ENCODE data around the gene COL26A1.
"Not testable (repeated sequence)": the region's sequence is repeated elsewhere in the genome, so short reads cannot be mapped to it uniquely, and the experiment has no call there.

The COL26A1 gene

DNA sequence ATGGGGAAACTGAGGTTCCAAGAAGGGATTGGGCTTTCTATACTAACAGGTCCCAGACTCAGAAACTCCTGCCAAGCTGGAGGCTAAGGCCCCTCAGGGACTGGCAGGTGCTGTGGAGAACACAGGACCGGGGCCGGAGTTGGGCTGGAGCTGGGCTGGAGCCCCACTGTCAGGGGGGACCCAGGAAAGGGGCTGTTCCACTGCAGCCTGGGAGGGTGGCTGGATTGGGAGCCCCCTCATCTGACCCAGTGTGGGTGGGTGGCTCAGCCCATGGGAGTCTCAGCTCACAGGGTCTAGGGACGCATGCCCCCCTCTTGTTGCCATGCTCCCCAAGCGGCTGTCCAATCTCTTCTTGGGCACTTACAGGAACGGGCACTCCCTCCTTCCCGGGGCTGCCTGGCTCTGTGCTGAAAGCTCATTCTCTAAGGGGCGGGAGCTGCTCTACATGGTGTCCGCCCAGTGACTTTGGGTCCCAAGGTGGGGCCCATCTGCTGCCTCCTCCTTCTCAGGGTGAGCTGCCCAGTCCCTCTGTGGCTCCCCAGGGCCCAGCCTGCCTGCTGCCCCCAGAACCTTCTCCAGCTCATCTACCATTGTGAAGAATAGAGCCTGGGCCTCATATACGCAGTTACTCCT is 139.9 kb downstream of the COL26A1 start:
- DNase-seq = no peak

DNA sequence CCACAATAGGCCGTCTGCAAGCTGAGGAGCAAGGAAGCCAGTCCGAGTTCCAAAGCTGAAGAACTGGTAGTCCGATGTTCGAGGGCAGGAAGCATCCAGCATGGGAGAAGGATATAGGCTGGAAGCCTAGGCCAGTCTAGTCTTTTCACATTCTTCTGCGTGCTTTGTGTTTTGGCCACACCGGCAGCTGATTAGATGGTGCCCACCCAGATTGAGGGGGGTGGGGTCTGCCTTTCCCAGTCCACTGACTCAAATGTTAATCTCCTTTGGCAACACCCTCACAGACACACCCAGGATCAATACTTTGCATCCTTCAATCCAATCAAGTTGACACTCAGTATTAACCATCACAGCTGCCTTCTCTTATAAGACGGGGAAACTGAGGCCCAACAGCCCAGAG is 142.8 kb downstream of the COL26A1 start:
- DNase-seq = not testable (repeated sequence)

DNA sequence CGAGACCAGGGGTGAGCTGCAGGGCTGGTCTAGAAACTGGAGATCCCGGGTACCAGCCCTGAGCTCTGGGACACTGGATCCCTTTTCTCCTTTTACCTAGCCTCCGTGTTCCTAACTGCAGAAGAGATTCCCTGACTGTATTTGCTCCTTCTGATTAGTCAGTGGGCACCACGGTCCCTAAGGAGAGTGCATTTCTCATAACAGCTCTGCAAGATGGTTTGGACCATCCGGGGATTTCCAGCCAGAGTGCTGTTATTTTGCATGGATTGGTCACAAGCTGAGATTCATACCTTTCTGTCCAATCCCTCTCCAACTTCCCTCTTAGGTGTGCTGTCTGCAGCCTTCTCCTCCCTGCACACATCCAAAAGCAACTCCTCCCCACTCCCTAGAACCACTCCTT is 143.9 kb downstream of the COL26A1 start:
- DNase-seq = no peak

DNA sequence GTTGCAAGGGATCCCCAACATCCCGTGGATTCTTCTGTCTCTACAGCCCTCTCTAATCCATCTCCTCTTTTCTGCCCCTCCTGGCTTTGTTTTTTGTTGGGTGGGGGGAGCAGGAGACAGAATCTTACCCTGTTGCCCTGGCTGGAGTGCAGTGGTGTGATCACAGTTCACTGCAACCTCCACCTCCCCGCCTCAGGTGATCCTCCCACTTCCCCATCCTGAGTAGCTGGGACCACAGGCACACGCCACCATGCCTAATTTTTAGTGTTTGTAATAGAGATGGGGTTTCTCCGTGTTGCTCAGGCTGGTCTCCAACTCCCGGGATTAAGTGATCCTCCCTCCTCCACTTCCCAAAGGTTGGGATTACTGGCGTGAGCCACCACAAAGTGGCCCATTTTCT is 144.7 kb downstream of the COL26A1 start:
- DNase-seq = no peak

DNA sequence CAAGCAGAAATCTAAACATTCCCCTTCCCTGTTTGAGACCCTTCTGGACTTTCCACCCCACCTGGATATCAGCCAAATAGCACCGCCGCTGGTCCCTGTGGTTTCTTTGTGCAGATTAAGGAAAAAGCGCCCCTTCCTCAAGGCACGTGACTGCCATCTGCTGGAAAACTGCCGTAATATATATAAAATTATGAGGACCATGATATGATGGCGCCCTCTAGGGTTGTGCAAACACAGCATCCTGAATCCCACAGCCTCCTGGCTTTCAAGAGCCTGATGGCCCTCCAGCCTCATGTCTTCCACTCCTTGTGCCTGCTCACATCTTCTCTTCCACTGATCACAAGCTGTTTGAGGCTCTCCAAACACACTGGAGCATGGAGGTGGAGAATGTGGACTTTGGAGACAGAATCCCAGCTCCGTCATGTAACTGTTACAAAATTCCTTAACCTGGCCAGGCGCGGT is 145.1 kb downstream of the COL26A1 start:
- DNase-seq = peak; percentile 48

DNA sequence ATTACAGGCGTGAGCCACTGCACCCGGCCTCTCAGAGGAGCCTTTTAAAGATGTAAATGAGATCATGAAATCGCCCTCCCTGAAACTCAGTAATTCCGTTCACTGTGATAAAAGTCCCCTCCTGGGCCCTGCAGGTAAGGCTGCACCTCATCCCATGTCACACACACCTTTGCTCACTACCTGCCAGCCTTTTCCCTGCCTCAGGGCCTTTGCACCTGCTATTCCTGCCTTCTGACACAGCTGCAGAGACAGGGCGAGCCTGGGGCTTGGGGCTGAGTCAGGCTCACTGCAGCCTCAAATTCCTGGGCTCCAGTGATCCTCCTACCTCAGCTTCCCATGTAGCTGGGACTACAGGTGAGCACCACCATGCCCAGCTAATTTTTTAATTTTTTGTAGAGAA is 147.6 kb downstream of the COL26A1 start:
- DNase-seq = no peak

DNA sequence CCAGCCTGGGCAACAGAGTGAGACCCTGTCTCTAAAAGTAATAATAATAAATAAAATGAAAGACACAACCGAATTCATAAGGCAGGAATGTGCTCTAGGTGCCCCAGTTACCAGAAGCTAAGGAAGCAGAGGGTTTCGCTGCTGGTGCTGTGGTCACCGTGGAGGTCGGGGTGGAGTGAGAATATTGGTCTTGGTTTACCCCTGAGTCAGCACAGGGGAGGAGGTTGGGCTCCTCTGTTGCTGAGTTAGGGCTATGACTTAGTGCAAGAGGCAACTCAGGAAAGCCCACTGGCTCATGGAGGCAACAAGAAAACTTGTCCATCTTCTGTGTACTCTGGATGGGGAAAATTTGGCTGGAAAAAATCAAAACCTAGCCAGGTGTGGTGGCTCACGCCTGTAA is 149.3 kb downstream of the COL26A1 start:
- DNase-seq = no peak

DNA sequence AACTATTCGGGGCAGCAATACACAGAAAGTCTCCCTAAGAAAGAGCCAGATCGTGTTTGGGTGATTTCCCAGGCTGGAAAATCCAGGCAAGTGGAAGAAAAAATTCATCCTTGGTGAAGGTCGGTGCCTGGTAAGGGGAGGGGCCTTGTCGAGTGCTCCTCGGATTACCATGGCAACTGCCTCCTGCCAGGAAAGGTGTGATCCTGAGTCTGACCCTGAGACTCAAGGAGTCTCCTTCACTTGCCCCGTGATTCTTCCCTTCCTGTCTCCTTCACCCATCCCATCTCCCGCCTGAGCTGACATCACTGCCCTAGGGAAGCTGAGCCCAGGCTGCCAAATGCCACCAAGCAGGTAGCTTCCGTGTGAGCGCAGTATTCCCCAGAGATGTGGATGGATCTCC is 154.2 kb downstream of the COL26A1 start:
- no peak for DNase-seq

DNA sequence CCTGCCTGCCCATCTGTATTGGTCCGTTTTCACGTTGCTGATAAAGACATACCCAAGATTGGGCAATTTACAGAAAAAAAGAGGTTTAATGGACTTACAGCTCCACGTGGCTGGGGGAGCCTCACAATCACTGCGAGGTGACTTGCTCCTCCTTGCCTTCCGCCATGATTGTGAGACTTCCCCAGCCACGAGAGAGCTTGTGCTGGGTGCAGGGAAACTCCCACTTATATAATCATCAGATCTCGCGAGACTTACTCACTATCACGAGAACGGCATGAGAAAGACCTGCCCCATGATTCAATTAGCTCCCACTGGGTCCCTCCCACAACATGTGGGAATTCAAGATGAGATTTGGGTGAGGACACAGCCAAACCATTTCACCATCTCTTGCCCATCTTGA is 154.6 kb downstream of the COL26A1 start:
- DNase-seq = no peak

DNA sequence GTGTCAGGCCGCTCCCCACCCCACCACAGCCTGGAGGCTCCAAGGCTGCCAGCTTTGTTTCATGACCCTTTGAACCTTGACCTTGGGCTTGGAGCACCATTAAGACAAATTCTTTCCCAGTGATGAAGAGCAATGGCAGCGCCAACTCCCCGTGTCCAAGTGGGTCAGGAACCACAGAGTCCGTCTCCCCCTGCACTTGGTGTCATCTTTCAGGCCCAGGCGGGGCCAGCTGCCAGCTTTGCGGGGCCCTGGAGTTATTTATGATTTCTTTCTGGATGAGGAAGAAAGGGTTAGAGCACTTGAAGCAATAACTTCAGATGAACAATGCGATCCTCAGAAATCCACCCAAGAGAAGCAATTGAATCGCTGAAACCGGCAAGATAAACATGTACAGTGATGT is 155.7 kb downstream of the COL26A1 start:
- no peak for DNase-seq

DNA sequence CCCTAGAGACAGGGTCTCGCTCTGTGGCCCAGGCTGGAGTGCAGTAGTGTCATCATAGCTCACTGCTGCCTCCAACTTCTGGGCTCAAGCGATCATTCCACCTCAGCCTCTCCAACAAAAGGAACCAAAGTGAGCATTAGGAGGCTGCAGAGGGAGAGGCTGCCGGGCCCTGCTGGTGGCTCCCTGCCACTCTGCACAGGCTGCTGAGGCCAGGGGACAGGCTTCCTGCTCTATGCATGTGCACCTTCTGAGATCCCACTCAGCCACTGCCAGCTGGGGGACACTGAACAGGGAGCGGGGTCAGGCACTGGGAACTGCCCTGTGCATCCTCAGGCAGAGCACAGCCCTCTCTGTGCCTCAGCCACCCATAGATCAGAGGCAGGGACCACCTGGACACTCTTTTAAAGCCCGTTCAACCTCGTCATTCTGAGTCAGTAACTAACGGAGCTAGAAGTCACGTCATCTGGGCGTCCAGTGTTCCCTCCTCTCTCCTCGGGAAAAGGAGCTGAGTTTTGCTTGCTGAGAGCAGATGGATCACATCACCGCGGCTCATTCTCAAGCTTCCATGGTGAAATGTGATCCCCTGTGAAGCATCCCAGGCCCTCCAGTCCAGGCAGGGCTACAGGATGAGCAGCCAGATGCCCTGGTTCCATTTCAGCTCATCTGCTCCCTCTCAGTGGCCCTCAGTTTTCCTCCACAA is 156.8 kb downstream of the COL26A1 start:
- DNase-seq = no peak

DNA sequence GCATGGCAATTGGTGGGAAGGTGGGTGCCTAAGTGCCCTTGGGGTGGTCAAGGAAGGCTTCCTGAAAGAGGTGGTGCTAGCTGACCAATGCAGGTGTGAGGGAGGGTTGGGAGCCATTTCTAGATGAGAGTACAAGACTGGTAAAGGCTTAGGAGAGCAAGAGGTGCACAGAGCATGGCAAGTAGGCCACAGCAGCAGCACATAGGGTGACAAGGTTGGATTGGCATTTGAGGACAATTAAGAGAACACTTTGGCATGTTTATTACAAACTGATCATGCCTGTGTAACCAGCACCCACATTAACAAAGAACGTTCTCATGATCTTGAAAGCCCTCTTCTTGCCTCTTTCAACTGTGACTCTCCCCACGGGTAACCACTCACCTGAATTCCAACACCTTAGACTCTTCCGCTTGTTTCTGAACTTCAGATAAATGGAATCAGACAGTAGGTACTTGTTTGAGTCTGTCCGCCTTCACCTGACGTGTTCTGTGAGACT is 158.8 kb downstream of the COL26A1 start:
- no peak for DNase-seq

DNA sequence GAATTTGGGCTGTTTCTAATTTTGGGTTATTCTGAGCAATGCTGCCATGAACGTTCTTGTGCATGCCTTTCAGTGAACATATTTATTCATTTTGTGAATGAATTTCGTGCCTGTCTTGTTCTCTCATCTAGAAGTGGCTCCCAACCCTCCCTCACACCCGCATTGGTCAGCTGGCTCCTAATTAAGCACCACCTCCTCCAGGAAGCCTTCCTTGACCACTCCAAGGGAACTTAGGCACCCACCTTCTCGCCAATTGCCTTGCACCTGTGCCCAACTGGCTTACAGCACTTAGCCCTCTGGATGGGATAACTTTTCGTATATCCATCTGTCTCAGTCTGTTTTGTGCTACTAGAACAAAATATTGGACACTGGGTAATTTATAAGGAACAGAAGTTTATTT is 159.3 kb downstream of the COL26A1 start:
- DNase-seq = no peak

DNA sequence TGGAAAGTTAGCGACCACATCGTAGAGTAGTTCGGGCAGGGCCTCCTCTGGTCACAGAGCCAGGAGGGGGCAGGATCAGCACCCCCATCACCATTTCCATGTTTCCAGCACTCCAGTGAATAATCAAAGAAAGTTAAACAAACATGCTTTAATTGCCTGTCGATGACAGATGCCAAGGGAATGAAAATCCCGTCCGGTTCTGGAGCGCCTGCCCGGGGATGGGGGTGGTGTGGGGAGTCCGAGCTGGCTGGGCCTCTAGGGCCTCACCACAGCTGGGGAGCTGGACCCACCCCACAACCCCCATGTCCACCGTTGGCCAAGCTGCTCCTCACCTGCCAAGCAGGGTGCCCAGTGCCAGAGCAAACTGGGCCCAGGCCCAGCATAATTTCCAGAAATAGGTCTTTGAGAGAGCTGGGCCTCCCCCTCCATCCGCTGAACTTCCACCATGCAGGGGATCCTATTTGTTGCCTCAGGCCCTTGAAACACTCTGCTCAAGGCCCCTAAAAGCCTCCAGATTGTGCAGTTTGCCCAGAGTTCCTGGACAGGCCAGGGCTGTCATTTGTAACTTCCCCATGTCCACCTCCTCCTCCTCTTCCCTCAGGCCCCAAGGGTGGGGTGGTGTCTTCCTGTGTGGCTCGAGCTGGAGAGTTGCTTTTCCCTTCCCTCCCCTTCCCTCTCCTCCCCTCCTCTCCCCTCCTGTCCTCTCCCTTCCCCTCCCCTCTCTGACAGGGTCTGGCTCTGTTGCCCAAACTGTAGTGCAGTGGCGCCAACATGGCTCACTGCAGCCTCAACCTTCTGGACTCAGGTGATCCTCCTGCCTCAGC is 165.4 kb downstream of the COL26A1 start:
- DNase-seq = no peak

DNA sequence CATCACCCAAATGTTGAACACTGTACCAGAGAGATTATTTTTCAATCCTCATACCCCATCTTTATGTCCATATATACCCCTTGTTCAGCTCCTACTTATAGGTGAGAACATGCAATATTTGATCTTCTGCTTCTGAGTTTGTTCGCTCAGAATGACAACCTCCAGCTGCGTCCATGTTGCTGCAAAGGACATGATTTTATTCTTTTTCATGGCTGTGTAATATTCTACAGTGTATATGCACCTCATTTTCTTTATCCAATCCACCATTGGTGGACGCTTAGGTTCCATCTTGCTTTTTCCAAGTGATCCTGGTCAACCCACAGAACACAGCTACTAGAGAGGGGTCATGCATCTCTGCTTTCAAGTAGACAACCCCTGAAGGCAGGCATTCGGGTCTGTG is 166.9 kb downstream of the COL26A1 start:
- no peak for DNase-seq

DNA sequence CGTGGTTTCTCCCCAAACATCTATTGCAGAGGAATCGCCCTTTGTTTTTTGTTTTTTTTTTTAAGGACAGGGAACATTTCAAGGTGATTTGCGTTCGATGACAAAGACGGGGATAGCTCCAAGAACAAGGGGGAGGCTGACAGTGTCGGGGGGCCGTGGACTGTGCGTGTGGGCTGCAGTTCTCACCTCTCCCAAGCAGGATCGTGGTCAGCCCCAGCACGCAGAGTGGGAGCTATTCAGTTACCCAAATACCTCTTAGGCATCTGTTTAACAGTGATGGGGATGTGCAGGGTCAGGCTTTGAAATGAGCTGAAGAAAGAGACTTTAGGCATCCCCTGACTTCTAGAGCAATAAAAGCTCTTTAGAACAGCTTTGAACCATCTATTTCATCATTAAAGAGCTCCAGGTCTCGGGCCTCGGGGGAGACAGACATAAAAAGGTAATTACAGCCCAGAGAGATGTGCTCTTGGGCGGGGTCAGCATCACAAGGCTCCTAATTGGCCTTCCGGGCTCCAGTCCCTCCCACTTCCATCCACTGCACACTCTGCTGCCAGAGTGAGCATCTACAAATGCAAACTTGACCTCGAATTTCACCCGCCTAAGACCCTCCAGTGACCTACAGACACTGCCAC is 169.2 kb downstream of the COL26A1 start:
- DNase-seq = no peak

DNA sequence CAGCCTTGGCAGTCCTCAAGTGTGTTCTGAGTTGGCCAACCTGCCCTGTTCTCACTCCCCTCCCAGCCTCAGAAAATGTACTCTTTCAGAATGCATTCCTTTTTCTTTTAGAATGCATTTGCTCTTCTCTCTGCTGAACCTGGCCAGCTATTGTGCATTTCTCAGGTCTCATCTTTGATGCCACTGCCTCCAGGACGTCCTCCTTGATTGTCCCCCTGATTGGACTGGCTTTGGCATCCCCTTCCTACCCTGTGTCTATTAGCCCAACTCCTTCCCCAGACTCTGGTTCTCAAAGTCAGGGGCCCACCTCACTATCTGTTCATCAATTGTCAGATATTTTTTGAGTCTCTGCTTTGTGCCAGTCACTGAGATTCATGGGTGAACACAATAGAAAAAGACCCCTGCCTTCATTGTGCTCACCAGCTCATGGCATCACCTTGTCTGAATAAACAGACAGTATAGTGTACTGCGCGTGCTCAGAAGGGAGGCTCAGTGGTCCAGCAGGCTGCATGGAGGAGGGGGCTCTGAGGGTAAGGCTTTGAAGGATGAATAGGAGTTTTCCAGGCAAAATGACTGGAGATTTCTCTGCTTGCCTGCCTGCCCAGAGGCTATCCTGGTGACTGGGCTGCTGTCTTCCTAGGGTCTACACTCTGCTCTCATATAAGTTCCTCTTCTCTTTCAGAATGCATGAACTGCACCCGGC is 169.9 kb downstream of the COL26A1 start:
- DNase-seq = no peak

DNA sequence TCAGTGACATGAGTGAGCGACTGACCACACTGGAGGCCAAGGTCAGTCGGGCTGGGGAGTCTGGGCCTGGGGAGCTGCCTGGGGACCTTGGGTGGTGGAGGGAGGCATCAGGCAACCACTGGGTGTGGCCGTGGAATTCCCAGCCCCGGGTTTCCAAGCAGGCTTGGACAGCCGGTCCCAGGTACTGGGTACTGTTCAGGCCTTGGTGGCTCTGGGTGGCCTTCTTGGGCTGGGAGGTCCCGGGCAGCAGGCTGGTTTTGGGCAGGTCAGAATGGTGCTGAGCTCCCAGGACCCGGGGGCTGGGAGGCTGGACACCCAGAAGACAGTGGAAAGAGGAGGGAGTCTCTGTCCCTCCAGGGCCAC is 170.4 kb downstream of the COL26A1 start:
- DNase-seq = no peak

DNA sequence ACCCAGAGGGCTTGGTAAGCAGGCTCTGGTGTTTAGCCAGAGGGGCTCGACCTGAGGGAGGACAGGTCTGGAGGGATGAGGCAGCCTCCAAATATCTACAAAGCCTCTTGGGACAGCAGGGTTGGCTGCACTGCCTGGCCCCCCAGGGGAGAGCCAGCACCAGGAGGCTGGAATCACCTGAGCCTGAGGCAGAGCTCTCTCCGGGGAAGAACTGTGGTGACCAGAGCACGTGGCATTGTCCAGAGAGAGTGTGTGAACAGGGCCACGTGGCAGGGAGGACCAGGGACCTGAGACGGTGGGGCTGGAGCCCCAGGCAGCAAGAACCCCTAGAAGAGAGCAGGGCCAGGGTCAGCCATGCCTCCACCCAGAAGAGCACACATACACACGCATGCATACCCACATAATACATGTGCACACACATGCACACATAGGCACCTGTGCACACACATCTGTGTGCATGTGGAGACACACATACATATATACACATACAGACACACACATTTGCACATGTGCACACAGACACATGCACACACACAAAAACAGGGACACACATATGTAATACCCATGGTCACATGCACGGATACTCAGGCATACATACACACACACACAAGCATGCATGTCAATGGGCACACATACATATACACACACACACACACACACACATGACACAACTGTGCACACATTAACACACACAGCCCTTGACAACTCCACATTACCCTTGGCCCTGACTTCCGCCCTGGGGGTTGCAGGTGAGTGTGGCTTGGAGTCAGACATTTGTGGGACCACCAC is 171.5 kb downstream of the COL26A1 start:
- no peak for DNase-seq

DNA sequence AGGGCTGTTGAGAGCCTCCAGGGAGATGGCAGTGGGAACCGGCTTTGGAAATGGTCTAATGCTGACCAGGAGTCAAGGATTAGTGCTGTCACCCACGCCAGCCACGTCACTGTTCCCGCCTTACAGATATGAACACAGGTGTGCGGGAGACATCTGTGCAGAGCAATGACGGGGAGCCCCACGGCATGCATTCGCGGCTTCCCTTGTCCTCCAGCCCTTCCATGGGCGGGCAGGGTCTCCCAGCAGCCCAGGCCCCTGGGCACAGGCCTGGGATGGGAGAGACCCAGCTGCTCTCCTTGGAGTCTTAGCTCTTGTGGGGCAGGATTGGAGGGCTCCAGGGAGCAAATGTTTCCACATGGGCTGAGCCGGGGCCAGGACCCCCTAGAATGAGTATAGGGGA is 172.2 kb downstream of the COL26A1 start:
- no peak for DNase-seq

DNA sequence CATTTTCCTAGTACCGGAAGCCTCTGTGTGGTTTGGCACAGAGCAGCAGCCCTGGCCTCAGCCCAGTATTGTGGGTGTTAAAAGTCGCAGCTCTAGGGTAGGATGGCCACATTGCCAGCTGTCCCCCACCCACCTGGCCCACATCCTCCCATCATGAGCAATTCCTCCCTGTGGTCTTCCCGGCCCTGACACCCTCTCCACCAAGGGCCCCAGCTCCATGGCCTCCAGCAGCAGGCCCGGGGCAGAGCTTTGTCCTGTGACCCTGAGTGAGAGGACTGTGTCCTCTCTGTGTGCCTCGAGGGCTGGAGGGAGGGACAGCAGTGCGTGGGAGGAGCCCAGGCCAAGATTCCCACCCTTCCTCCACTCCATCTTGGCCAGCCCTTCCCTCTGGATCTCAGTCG is 172.7 kb downstream of the COL26A1 start:
- no peak for DNase-seq

DNA sequence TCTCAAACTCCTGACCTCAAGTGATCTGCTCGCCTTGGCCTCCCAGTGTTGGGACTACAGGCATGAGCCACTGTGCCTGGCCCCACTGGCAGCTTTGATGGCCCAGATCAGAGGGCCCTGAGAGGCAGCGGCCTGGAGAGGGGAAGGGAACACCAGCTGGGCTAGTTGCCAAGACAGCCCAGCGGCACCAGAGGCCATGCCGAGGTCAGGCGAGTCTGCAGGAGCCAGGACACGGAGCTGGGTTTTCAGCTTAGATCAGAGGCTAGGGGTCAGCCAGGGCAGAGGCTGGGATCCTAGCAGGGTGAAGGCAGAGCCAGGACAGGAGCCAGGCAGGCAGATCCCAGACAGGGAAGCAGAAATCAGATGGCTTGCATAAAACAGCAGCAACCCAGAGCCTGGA is 173.6 kb downstream of the COL26A1 start:
- DNase-seq = no peak

Data from GDM1 (cell line).